ENCODE results near the gene GPD1L.
"Not testable (repeated sequence)": the region's sequence is repeated elsewhere in the genome, so short reads cannot be mapped to it uniquely, and the experiment has no call there.

Gene GPD1L

DNA sequence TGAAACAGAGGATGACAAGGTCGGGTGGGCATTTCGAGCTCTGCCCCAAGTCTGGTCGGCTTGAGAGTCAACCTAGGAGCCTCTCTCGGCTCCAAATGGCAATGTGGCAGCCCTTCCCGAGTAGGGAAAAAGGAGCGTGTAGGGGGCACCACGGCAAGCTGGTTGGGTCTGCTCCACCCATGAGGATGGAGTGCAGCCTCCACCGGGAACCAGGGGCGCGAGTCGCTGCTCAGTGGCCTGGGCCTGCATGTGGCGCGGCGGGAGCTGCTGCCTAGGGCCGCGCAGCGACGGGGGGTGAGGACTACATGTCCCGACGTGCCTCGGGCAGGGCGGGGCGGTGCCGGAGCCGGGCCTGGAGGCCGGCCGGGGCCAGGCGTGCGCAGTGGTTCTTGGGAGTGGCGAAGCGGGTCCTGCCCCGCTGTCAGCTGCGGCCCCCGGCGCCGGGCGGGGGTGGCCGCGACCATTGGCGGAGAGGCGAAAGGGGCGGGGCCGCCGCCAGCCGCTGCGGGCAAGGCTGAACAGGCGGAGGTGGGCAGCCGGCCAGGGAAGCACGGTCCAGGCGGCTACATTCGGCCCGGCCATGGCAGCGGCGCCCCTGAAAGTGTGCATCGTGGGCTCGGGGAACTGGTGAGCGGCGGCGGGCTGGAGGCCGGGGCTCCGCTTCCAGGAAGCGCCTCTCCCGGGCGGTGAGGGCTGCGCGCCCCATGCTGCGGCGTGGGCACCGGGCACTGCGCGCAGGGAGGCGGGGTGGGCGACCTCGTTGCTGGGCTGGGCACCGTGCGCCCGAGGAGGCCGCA, at the start of gene GPD1L:
GPD1L (plus strand) TSS at position 489 of the 797 bp plus-strand sequence; CDS start at position 581, 92 bp downstream.
- DNase-seq: peak; percentile 84

DNA sequence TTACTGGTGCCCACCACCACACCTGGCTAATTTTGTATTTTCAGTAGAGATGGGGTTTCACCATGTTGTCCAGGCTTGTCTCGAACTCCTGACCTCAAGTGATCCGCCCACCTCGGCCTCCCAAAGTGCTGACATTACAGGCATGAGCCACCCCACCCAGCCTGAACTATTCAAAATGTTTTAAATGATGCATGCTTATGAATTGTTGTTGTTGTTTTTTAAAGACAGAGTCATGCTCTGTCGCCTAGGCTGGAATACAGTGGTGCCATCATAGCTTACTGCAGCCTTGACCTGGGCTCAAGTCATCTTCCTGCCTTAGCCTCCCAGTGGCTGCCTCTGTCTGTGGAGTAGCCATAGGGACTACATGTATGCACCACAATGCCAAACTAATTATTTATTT, 48.0 kb upstream of the GPD1L start:
- not testable (repeated sequence) for DNase-seq

DNA sequence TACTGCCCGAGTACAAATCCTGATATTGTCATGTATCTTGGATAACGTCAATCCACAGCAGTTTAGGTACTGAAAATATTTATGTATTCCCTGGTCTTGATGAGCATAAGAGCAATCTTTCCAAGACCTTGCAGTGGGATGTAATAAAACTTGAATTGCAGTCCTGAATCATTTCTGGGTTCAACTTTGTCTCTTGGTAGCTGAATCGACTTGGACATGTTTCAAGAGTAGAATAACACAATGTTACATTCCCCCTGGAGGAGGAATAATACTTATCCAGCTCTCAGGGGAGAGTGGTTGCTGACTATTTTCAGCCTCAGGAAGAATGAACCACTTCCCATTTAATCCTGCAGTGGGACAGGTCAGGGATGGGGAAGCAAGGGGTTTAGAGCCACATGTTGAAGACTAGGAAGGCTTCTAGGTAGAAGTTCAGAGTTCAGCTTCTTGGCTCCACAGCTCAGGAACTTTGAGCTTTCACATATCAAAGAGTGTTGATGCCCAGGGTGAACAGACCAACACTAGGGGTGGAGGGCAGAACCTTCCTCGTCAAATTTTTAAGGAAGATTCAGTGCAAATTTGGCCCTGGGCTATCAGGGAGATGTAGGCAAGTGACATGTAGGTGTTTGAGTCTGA, 43.4 kb upstream of the GPD1L start:
- DNase-seq: no peak

DNA sequence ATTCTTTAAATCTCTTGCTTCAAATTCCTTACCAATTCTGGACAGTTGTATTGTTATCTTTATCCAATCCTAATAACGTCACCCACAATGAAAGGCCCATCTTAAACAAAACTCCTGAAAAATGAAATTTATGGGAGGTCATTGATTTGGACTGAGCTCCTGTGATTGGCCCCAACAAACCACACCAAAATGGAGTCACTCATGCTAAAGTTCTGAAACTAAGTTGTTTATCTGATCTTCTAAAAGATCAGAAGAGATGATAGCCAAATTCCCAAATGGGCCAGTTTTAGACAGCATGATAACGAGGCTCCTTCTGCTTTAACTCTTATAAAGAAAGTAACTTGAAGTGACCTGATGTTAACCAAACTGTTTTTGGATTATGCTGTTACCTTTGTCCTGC, 39.7 kb upstream of the GPD1L start:
- DNase-seq: no peak

DNA sequence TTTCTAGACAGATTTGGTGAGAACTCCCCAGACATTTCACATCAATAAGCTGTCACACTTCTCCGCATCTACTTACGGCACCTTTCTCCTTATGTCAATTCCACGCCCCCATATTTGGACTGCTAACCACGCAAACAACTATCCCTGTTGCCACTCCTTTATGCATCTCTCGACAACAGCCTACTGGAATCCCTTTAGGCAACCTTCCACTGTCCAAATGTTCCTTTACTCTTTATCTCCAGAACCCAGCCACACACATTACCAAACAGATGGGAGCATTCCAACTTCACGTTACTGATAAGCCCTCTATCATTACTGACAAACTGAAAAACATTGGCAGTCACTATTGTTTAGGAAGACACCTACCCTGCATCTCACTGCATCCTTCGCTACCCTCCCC, 32.2 kb upstream of the GPD1L start:
- DNase-seq: not testable (repeated sequence)

DNA sequence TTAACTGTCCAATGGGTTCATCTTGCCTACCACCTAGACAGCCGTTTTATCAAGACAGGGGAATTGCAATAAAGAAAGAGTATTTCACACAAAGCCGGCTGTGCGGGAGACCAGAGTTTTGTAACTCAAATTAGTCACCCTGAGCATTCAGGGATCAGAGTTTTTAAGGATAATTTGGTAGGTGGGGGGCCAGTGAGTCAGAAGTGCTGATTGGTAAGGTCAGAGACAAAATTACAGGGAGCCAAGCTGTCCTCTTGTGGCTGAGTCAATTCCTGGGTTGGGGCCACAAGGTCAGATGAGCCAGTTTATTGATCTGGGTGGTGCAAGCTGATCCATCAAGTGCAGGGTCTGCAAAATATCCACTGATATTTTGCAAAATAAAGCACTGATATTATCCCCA, 29.9 kb upstream of the GPD1L start:
- DNase-seq: no peak

DNA sequence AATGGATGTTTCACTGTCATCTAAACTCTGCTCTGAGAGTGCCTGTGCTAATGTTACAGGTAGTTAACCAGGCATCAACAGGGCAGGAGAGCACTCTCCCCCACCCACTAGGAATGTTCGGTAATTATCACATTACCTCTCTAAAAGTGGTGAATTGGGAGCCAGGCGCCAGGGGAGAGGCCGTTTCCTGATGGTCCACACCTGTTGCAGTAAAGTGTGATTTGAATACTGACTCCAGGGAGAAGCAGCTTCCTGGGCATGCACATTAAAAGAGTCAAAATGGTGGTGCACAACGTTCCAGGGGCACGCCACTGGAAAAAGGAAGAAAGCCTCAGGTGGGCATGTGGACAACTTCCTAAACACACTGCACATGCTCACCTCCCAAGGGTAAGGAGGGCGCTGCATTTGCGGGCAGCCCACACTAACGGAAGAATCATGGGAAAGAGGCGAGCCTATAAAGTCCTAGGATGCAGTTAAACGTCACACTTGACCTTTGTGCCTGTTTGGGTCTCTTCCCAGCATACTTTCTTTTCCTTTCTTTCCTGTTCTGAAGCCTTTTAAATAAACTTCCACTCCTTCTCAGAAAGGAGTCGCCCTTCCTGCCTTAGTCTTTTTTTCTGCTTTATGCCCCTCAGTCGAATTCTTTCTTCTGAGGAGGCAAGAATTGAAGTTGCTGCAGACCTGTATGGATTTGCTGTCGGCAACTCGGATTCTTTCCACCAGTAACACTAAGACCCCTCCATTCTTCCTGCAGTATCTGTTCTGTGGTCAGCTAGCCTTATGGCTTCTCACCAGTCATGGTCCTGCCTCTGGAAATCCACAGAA, 28.9 kb upstream of the GPD1L start:
- no peak for DNase-seq

DNA sequence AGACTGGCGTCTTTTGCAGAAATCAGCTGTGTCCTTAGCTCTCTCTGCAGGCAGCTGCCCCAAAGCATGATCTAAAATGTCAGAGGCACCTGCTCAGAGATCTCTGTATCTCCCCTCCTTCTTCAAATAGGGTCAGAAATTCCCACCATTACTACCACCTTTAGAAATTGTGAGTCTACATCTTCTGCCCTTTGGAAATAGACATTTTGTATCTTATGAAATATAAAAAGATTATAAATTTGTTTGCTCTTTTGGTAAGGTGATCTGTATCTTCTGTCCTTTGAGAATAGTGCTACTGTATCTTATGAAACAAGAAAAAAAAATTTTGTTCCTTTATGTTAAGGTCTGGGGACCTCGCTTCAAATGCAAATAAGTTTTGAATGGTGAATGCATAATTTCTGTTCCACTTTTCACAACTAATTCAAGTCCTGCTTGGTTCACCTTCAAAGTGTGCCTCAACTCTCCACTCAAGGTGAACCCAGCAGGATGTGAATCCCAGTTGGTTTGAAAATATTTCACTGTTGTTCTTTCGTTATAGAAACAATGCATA, 28.3 kb upstream of the GPD1L start:
- DNase-seq: no peak

DNA sequence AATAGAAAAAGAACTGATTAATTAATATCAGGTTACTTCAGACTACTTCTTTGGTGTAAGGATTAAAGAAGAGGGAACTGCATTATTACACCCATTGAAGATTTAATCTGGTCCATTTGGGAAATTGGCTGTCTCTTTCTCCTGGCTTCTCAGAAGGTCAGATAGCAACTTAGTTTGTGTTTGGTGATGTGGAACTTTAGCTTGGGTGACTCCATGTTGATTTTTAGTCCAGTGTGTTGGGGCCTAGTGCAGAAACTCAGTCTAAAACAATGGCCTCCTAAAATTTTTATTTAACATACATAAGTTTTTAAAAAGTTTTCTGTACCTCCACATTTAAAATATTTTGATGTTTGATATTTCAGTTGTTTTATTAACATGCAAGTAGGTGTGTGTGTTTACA, 27.6 kb upstream of the GPD1L start:
- DNase-seq: no peak

DNA sequence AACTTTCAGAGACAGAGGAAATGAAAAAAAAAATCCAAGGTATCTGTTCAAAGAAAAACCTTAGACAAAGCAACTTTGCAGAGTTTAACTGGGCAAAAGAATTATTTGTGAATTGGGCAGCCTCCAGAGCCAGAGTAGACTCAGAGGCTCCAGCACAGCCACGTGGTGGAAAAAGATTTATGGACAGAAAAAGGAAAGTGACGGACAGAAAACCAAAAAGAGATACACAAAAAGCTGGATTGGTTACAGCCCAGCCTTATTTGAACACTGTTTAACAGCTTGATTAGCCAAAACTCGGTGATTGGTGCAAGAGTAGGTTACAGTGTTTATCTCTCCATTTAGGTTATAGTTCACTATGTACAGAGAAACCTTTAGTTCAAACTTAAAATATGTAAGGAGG, 23.7 kb upstream of the GPD1L start:
- no peak for DNase-seq

DNA sequence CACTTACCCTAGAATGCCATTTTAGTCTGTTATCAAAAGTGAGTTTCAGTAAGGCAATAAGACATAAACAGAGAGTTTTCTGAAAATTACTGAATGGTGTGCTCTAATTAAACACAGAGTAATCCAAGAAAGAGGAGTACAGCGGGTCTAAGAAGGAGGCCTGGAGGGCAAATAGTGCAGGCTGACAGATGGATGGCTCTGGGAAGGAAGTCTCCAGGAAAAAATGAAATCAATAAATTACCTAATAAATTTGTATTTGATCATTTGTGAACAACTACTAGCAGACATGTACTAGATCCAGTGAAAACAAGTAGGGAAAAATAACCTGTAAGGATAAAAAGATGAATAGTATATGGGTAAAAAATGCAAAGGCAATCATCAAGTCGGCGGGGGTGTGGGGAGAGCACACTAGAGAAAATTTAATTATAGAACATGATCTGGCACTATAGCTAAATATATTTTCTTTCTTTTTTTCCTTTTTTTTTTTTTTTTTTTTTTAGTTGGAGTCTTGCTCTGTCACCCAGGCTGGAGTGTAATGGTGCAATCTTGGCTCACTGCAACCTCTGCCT, 22.6 kb upstream of the GPD1L start:
- DNase-seq: no peak

DNA sequence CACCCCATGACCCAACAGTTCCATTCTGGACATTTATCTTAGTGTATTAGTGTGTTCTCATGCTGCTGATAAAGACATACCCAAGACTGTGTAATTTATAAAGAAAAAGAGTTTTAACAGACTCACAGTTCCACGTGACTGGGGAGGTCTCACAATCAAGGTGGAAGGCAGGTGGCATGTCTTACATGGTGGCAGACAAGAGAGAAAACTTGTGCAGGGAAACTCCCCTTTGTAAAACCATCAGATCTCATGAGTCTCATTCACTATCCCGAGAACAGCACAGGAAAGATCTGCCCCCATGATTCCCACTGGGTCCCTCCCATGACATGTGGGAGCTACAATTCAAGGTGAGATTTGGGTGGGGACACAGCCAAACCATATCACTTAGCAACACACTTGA, 21.6 kb upstream of the GPD1L start:
- no peak for DNase-seq

DNA sequence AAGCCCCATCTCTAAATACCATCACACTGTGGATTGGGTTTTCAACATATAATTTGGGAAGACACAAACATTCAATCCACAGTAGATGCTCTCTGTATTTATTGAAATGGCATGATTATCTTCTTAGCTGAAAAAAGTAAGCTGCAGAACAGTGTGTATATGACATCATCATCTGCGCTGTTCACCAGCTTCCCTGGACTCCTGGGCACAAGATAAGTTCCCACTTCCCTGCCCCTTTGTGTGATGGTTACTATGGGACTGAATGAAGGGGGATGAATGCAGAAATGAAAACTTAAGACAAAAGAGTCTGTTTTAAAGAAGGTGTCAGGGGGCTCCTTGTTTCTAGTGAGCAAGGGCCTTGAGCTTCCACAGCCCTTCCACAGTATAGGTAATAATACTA, 20.0 kb upstream of the GPD1L start:
- no peak for DNase-seq

DNA sequence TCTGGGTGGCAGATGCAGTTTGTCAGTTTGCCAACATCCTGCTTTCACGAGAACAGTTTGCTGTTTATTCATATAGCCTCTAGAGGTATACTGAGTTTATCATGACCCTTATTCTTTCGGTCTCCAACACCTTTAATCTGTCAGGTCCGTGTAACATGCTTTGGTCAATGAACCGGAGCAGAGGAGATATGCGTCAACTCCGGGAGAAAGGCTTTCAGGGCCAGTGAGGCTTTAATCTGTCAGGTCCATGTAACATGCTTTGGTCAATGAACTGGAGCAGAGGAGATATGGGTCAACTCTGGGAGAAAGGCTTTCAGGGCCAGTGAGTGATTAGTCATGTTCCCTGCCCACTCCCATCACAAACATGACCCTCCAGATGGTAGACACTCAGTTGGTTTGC, 16.9 kb upstream of the GPD1L start:
- DNase-seq: no peak

DNA sequence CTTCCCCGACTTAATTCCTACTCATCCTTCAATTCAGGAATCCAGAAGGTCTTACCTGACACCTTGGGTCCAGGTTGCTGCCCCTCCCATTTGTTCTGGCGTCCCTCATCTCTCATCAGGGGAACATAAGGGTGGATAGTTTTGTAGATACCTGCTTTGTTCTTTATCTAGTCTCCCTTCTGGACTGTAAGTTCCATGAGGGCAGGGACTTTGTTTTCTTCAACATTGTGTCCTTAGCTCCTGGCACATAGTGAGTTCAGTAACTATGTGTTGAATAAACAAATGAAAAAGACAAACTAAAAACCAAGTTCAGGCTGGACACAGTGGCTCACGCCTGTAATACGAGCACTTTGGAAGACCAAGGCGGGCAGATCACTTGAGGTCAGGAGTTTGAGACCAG, 13.2 kb upstream of the GPD1L start:
- no peak for DNase-seq

DNA sequence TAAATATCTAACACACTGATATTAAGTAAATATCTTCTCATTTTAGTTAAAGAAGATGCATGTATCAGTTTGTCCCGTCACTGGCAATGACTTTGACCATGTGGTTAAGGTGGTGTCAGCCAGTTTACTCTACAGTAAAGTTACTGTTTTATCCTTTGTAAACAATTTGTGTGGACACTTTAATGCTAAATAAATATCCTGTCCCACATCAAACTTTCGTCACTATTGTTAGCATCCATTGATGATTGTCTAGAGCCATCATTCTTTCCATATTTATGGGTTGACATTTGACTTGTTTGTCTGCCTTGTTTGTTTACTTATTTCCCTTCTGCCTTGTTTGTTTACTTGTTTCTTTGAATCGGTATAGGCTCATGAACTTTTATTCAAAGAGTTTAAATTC, 11.0 kb upstream of the GPD1L start:
- DNase-seq: no peak

DNA sequence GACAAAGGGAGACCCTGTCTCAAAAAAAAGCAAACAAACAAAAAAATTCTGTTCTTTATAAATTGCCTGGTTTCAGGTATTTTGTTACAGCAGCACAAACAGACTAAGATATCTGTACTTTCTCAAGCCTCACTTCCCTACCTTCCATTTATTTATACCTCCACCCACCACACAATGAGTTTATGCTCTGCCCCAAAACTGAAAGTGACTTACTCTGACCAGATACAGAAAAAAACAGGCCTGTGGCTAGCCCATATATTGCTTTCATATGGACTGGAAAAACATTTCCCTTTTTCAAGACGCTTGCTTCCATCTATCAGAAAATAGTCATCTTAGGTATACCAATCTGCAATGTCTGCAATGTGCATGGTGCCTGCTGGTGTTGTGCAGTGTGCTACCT, 8.7 kb upstream of the GPD1L start:
- no peak for DNase-seq

DNA sequence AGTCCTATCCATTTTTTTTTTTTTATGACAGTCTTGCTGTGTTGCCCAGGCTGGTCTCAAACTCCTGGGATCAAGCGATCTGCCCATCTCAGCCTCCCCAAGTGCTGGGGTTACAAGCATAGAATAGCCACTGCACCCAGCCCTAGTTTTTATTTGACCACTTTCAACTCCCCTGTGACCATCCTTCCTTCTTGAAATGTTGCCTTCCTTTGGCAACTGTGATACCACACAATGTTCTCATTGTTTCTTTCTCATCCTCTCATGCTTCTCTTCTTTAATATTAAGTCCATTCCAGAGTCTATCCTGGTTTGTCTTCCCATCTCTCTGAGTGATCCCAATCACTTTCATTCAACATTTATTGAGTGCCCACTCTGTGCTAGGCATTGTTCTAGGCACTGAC, 7.9 kb upstream of the GPD1L start:
- no peak for DNase-seq

DNA sequence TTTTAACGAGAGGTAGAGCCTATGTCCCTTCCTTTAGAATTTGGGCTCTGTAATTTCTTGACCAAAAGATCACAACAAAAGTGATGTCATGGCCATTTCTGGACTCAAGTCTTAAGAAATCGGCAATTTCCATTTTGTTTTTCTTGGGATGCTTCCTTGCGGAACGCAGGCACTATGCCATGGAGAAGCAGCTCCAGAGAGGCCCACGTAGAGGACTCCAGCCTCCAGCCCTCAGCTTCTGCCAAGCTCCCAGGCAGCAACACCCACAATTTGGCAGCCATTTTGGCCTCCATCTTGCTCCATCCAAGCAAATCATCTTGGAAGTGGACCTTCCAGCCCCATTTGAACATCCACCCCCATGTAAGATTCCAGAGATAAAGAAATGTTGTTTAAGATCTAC, 6.0 kb upstream of the GPD1L start:
- DNase-seq: no peak

DNA sequence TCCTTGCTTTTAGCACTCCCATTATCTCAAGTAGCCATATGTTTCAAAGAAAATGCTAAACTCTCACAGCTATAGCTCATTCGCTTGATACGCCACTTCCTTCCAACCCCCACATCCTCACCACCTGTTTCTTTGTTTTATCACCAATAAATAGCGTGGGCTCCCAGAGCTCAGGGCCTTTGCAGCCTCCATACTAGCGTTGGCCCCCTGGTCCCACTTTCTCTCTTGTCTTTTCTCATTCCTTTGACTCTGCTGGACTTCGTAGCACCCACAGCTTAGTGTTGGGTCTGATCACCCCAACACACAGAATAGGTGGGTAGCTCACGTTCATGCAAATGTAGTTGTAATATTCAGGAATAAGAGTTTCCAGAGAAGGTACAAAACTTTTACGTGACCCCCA, 4.1 kb upstream of the GPD1L start:
- no peak for DNase-seq

DNA sequence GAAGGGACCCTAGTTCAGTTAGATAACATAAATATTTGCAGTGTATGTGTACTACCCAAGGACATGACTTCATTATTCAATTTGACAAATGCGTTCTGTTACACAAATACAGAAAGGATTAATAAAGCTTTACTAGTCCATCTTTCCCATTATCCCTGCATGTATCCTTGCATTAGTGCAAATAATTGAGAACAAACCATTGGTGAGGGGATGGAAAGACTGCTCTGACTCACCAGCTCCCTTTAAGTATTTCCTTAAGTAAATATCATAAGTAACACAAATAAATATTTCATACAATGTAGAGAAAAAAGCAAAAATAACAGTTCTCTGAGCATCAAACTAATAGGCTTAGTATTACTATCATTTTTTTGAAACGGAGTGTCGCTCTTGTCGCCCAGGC, 1.9 kb upstream of the GPD1L start:
- no peak for DNase-seq

DNA sequence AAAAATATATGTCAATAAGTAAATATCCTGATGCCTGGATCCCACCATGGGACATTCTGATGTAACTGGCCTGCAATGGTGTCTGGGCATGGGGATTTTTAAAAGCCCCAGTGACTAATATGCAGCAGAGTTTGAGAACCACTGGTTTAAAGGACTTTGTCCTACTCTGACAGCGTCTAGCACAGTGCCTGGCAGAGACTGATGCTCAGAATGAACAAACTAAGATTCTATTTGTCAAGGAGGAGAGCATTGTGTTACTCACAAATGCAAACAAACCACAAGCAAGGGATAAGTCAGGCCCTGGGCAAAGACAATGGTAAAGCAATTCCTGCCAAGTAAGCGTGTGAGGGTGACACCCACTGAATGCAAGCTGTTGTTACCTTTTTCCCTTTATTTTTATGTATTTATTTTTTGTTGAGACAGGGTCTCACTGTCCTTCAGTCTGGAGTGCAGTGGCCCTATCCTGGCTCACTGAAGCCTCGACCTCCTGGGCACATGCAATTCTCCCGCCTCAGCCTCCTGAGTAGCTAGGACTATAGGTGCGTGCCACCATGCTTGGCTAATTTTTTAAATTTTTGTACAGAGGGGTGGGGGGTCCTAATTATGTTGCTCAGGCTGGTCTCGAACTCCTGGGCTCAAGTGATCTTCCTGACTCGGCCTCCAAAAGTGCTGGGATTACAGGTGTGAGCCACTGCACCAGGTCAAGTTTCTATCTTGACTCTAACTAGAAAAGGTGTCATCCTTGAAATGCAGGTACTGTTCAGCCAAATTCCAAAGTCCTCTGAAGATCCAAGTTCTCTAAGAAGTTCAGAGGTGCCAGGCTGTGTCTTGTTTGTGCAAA, 909 bp upstream of the GPD1L start:
- no peak for DNase-seq
